Measurements from ENCODE around the gene ZMYND11. TPM values are rescaled to one million over a fixed set of nuclear protein-coding genes. Genes with fewer than 3 reads are reported as not detected.
"Not testable (repeated sequence)": the region's sequence is repeated elsewhere in the genome, so short reads cannot be mapped to it uniquely, and the experiment has no call there.

The ZMYND11 gene
- total RNA-seq, 2 donors from 2014 or later, result 34.2 to 37.7 TPM

GRCh38 chr10:184911-185310, 49.7 kb downstream of the ZMYND11 start:
- no peak for TF ChIP-seq CTCF (conservative IDR thresholded peaks at IDR 0.05)
- peaks cover 9% of the 10 kb centered on the region for H3K9me3 Mint-ChIP-seq
- no peaks in the 10 kb centered on the region for H3K4me1 ChIP-seq (ENCODE audit: control insufficient read depth, insufficient read depth, low read length)
- peaks cover 32% of the 10 kb centered on the region for H3K36me3 ChIP-seq (ENCODE audit: control insufficient read depth, insufficient read depth, low read length)
- H3K4me3 ChIP-seq (ENCODE audit: low read length), result no peak overlapping the region
- H3K27ac ChIP-seq (ENCODE audit: low read depth, low read length), result no peak overlapping the region
- no peaks in the 10 kb centered on the region for H3K27me3 ChIP-seq (ENCODE audit: control insufficient read depth, insufficient read depth, low read length, poor library complexity, severe bottlenecking)
- 91 to 100% methylated on average over 1 to 5 of the region's 5 CpGs for WGBS, 2 experiments (ENCODE audit: insufficient coverage in 1 of 2, insufficient read length in 1 of 2)
- DNase-seq, result no peak
- no peak overlapping the region for H3K4me3 Mint-ChIP-seq
- peaks cover 20% of the 10 kb centered on the region for H3K9me3 ChIP-seq (ENCODE audit: control insufficient read depth, low read length)
- no peaks in the 10 kb centered on the region for H3K4me1 Mint-ChIP-seq
- peaks cover 55% of the 10 kb centered on the region for H3K36me3 Mint-ChIP-seq (ENCODE audit: low read depth)
- no peak overlapping the region for H3K9ac ChIP-seq (ENCODE audit: extremely low read depth, low read length, poor library complexity, severe bottlenecking)
- H3K27ac Mint-ChIP-seq, result no peak overlapping the region
- no peaks in the 10 kb centered on the region for H3K27me3 Mint-ChIP-seq (ENCODE audit: insufficient read depth)

- Histone ChIP-seq H3K9me3 (ENCODE audit: control insufficient read depth, low read length) (peaks cover 20% of the 10 kb centered on the region), H3K36me3 (ENCODE audit: control insufficient read depth, insufficient read depth, low read length) (peaks cover 30% of the 10 kb centered on the region)
- H3K9ac ChIP-seq (ENCODE audit: extremely low read depth, low read length, poor library complexity, severe bottlenecking); DNase-seq; H3K4me1 Mint-ChIP-seq; H3K27ac Mint-ChIP-seq; H3K4me3 ChIP-seq (ENCODE audit: low read length); H3K4me1 ChIP-seq (ENCODE audit: control insufficient read depth, insufficient read depth, low read length); H3K27ac ChIP-seq (ENCODE audit: low read depth, low read length); H3K27me3 ChIP-seq (ENCODE audit: control insufficient read depth, insufficient read depth, low read length, poor library complexity, severe bottlenecking); H3K27me3 Mint-ChIP-seq (ENCODE audit: insufficient read depth); H3K4me3 Mint-ChIP-seq; H3K9me3 Mint-ChIP-seq: not testable (repeated sequence)
- 94 to 100% methylated on average over 1 to 7 of the region's 7 CpGs for WGBS, 2 experiments (ENCODE audit: insufficient coverage in 1 of 2, insufficient read length in 1 of 2)
- peaks cover 53% of the 10 kb centered on the region for H3K36me3 Mint-ChIP-seq (ENCODE audit: low read depth)
Observed at GRCh38 chr10:185571-185970, 50.3 kb downstream of the ZMYND11 start.

- Histone ChIP-seq H3K36me3 (ENCODE audit: control insufficient read depth, insufficient read depth, low read length) (peaks cover 26% of the 10 kb centered on the region), H3K4me3 (ENCODE audit: low read length) (no peak overlapping the region)
- WGBS, 2 experiments (ENCODE audit: insufficient coverage in 1 of 2, insufficient read length in 1 of 2), result 86 to 90% methylated on average over 3 to 4 of the region's 4 CpGs
Observed at GRCh38 chr10:186911-187310, 51.7 kb downstream of the ZMYND11 start.

More at GRCh38 chr10:186911-187310, 51.7 kb downstream of the ZMYND11 start:
- peaks cover 9% of the 10 kb centered on the region for H3K9me3 Mint-ChIP-seq
- no peaks in the 10 kb centered on the region for H3K4me1 ChIP-seq (ENCODE audit: control insufficient read depth, insufficient read depth, low read length)
- no peak overlapping the region for H3K27ac ChIP-seq (ENCODE audit: low read depth, low read length)
- no peak overlapping the region for H3K4me3 Mint-ChIP-seq
- peaks cover 46% of the 10 kb centered on the region for H3K36me3 Mint-ChIP-seq (ENCODE audit: low read depth)
- peaks cover 20% of the 10 kb centered on the region for H3K9me3 ChIP-seq (ENCODE audit: control insufficient read depth, low read length)
- no peak for TF ChIP-seq CTCF (conservative IDR thresholded peaks at IDR 0.05)
- peaks cover 4% of the 10 kb centered on the region for H3K4me1 Mint-ChIP-seq
- no peak for DNase-seq
- no peaks in the 10 kb centered on the region for H3K27me3 Mint-ChIP-seq (ENCODE audit: insufficient read depth)
- H3K27me3 ChIP-seq (ENCODE audit: control insufficient read depth, insufficient read depth, low read length, poor library complexity, severe bottlenecking), result no peaks in the 10 kb centered on the region
- no peak overlapping the region for H3K9ac ChIP-seq (ENCODE audit: extremely low read depth, low read length, poor library complexity, severe bottlenecking)
- H3K27ac Mint-ChIP-seq, result no peak overlapping the region
